GM12872 (cell line): ENCODE measurements around the gene GLIPR1.
A peak's percentile ranks its signal among the peaks of the same experiment; 100 is the strongest.

Source experiments
- CTCF ChIP-seq: IDR thresholded peaks from 3 replicates; pipeline ENCODE4 v1.5.1; 2011; ENCODE audit warnings: low read depth, mild to moderate bottlenecking, low read length, moderate library complexity; ENCODE audit not compliant: insufficient read depth

Gene GLIPR1

GRCh38 chr12:75481013-75481705 is 604 bp downstream of the GLIPR1 start:
- no peak for TF ChIP-seq CTCF

- TF ChIP-seq CTCF: no peak
These were observed 1.2 kb downstream of the GLIPR1 start for GRCh38 chr12:75481774-75482173.

- no peak for TF ChIP-seq CTCF
These were observed 2.1 kb downstream of the GLIPR1 start for GRCh38 chr12:75482646-75483045.

- TF ChIP-seq CTCF: no peak
These were observed 2.9 kb downstream of the GLIPR1 start for GRCh38 chr12:75483431-75483830.

GRCh38 chr12:75487308-75487707 is 6.8 kb downstream of the GLIPR1 start:
- TF ChIP-seq CTCF: no peak

GRCh38 chr12:75488553-75488952 is 8.0 kb downstream of the GLIPR1 start:
- peak; percentile 56 for TF ChIP-seq CTCF

GRCh38 chr12:75489187-75489586 is 8.6 kb downstream of the GLIPR1 start:
- no peak for TF ChIP-seq CTCF
